IMR-90 (cell line): Measurements from ENCODE around the gene PJA2. TPM values are rescaled to one million over a fixed set of nuclear protein-coding genes. Genes with fewer than 3 reads are reported as not detected.
A peak's percentile ranks its signal among the peaks of the same experiment; 100 is the strongest.

Experiments used
- CHD1 ChIP-seq: IDR thresholded peaks from 2 replicates; pipeline ENCODE4 v1.6.1; 2012; ENCODE audit warnings: low read depth, low read length, improper control_type of control experiment
- CTCF ChIP-seq: conservative IDR thresholded peaks from 2 replicates; pipeline ENCODE4 v1.5.1; 2012; ENCODE audit warnings: mild to moderate bottlenecking, low read depth, low read length, improper control_type of control experiment
- NFE2L2 ChIP-seq: fragments of 150-350 bp; IDR thresholded peaks from 2 replicates; pipeline ENCODE4 v1.6.1; 2016; ENCODE audit warnings: low read depth, mild to moderate bottlenecking, low read length
- RCOR1 ChIP-seq: IDR thresholded peaks from 2 replicates; pipeline ENCODE4 v1.6.1; 2012; ENCODE audit warnings: mild to moderate bottlenecking, low read length, improper control_type of control experiment; ENCODE audit not compliant: insufficient replicate concordance
- polyA plus RNA-seq, 3 experiments: library from polyadenylated mRNA; depleted of rRNA; stranded (reverse); fragments of >200 nt; gene quantifications; 2 replicates each; pipeline ENCODE4 v1.2.3, GENCODE V29; 2012; ENCODE audit warnings: low replicate concordance in 1 of 3
- total RNA-seq: library from RNA; depleted of rRNA; stranded (reverse); fragments of >200 nt; gene quantifications from 2 replicates; pipeline ENCODE4 v1.2.3, GENCODE V29; 2012

The PJA2 gene
- total and polyA plus RNA-seq, 2 of the 4 experiments (the other 2 are of a cell fraction), result 42.3 to 70.6 TPM

GRCh38 chr5:109409844-109410388 lies at the start of gene PJA2 (continued):
- TF ChIP-seq CHD1, result no peak
- TF ChIP-seq RCOR1, result no peak
- no peak for TF ChIP-seq NFE2L2
- peak; percentile 17; the same call in 1 of the 2 replicates for TF ChIP-seq CTCF
